GM12801 (cell line): ENCODE data around the gene CIDEA.

Experiments used
- TF ChIP-seq, protein P1 (sequence below): IDR thresholded peaks from one replicate; pipeline ENCODE4 v1.5.1; 2011; ENCODE audit warnings: control low read depth; ENCODE audit not compliant: insufficient read length; ENCODE audit errors: extremely low read depth

CIDEA gene

DNA sequence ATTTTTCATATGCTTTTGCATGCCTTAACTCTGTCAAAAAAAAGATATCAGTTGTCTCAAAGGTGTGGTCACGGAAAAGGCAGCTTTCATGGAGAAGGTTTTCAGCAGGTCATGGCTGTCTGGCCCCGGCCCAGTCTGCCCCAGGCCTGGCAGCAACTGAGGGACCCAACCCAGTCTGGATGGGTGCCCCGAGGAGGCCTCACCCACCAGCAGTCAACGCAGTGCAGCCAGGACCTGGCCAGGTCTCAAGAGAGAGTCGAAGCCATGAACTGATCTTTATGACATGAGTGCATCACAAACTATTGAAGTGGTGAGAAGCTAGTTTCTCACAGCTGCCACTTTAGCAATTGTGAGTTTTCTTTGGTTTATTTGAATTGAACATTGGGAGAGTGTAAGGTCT lies 61.8 kb downstream of the CIDEA start:
- TF ChIP-seq, protein P1, sequence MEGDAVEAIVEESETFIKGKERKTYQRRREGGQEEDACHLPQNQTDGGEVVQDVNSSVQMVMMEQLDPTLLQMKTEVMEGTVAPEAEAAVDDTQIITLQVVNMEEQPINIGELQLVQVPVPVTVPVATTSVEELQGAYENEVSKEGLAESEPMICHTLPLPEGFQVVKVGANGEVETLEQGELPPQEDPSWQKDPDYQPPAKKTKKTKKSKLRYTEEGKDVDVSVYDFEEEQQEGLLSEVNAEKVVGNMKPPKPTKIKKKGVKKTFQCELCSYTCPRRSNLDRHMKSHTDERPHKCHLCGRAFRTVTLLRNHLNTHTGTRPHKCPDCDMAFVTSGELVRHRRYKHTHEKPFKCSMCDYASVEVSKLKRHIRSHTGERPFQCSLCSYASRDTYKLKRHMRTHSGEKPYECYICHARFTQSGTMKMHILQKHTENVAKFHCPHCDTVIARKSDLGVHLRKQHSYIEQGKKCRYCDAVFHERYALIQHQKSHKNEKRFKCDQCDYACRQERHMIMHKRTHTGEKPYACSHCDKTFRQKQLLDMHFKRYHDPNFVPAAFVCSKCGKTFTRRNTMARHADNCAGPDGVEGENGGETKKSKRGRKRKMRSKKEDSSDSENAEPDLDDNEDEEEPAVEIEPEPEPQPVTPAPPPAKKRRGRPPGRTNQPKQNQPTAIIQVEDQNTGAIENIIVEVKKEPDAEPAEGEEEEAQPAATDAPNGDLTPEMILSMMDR, result no peak

DNA sequence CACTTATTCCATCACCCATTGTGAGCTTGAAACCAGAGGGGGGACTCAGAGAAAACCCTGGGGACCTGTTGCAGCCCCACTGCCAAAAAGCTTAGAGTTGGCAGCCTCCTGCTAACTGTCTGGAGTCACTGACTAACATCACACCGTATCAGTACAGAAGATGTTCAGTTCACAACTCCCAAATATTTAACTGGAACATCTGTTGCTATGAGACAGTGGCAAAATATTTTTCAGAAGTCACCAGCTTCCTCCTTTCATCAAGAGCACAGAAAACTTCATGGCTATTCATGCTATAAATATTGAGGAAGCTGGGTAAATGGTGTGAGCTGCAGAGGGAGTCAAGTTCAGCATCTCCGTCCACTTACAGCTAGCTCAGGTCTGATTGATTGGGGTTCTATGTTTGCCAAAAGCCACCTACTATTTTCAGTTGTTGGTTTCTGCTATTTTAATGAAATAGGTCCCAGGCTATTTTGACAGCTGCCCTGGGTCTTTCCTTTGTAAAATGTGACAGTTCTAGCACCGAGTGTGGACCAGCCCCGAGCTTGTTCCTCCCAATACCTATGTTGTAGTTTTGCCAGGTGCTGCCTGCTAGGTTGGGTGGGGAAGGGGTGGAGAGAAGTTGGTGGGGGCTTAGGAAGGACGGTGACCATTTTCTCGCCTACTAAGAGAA lies 63.6 kb downstream of the CIDEA start:
- TF ChIP-seq, protein P1, result no peak

DNA sequence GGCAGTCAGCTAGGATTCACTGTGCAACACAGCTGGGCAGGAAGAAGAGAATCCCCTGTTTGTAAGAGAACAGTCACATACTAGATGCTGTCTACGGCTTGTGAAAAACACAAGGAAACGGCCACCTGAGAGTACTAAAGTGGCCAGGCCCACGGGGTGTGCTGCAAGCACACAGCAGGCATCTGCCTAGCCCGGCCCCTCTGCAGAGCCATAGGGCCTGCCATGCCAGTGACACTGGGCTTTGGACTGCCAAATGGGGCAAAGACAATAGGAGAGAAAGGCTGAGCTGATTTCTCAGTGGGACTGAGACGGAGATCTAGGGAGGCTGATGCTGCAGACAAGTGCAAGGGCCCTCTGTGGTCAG lies 64.2 kb downstream of the CIDEA start:
- TF ChIP-seq, protein P1, result no peak

GRCh38 chr18:12318857-12319256 lies 64.7 kb downstream of the CIDEA start:
- TF ChIP-seq, protein P1, result no peak

GRCh38 chr18:12321333-12321732 lies 67.2 kb downstream of the CIDEA start:
- TF ChIP-seq, protein P1, result no peak

GRCh38 chr18:12324991-12325725 lies 71.0 kb downstream of the CIDEA start:
- TF ChIP-seq, protein P1, result no peak

DNA sequence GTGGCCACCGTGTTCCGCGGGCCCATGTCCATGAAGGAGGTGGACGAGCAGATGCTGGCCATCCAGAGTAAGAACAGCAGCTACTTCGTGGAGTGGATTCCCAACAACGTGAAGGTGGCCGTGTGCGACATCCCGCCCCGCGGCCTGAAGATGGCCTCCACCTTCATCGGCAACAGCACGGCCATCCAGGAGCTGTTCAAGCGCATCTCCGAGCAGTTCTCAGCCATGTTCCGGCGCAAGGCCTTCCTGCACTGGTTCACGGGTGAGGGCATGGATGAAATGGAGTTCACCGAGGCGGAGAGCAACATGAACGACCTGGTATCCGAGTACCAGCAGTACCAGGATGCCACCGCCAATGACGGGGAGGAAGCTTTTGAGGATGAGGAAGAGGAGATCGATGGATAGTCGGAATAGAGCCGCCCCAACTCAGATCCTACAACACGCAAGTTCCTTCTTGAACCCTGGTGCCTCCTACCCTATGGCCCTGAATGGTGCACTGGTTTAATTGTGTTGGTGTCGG lies 71.6 kb downstream of the CIDEA start:
- TF ChIP-seq, protein P1, result no peak
